ENCODE measurements around the gene LRIG2.
"Not testable (repeated sequence)": the region's sequence is repeated elsewhere in the genome, so short reads cannot be mapped to it uniquely, and the experiment has no call there.

Gene LRIG2

GRCh38 chr1:113126207-113126606 lies 53.2 kb downstream of the LRIG2 start:
- DNase-seq (ENCODE audit: low read depth in 2 of 2), result no peak

- DNase-seq (ENCODE audit: low read depth in 2 of 2), result no peak
These were observed 55.1 kb downstream of the LRIG2 start for GRCh38 chr1:113128116-113128515.

GRCh38 chr1:113129529-113130185 lies 56.7 kb downstream of the LRIG2 start:
- no peak for DNase-seq (ENCODE audit: low read depth in 2 of 2)

GRCh38 chr1:113133038-113133437 lies 60.0 kb downstream of the LRIG2 start:
- no peak for DNase-seq (ENCODE audit: low read depth in 2 of 2)

- no peak for DNase-seq (ENCODE audit: low read depth in 2 of 2)
These were observed 60.8 kb downstream of the LRIG2 start for GRCh38 chr1:113133759-113134158.

- DNase-seq (ENCODE audit: low read depth in 2 of 2), result no peak
These were observed 62.5 kb downstream of the LRIG2 start for GRCh38 chr1:113135460-113135859.

GRCh38 chr1:113136476-113136875 lies 63.5 kb downstream of the LRIG2 start:
- DNase-seq (ENCODE audit: low read depth in 2 of 2), result no peak

- no peak for DNase-seq (ENCODE audit: low read depth in 2 of 2)
These were observed 64.6 kb downstream of the LRIG2 start for GRCh38 chr1:113137563-113137962.

- DNase-seq (ENCODE audit: low read depth in 2 of 2), result no peak
These were observed 65.8 kb downstream of the LRIG2 start for GRCh38 chr1:113138778-113139177.

- DNase-seq (ENCODE audit: low read depth in 2 of 2), result no peak
These were observed 67.2 kb downstream of the LRIG2 start for GRCh38 chr1:113140176-113140575.

- DNase-seq (ENCODE audit: low read depth in 2 of 2), result peak in 1 of 2 donors; percentile 10
These were observed 67.8 kb downstream of the LRIG2 start for GRCh38 chr1:113140588-113141446.

- DNase-seq (ENCODE audit: low read depth in 2 of 2), result no peak
These were observed 68.9 kb downstream of the LRIG2 start for GRCh38 chr1:113141650-113142473.

GRCh38 chr1:113142791-113143190 lies 69.8 kb downstream of the LRIG2 start:
- no peak for DNase-seq (ENCODE audit: low read depth in 2 of 2)

- no peak for DNase-seq (ENCODE audit: low read depth in 2 of 2)
These were observed 73.5 kb downstream of the LRIG2 start for GRCh38 chr1:113146242-113147072.

- DNase-seq (ENCODE audit: low read depth in 2 of 2), result no peak
These were observed 74.2 kb downstream of the LRIG2 start for GRCh38 chr1:113147073-113147625.

GRCh38 chr1:113147826-113148225 lies 74.8 kb downstream of the LRIG2 start:
- DNase-seq (ENCODE audit: low read depth in 2 of 2), result no peak

GRCh38 chr1:113150494-113150893 lies 77.5 kb downstream of the LRIG2 start:
- DNase-seq (ENCODE audit: low read depth in 2 of 2), result not testable (repeated sequence)

GRCh38 chr1:113153116-113153803 lies 80.3 kb downstream of the LRIG2 start:
- DNase-seq (ENCODE audit: low read depth in 2 of 2), result no peak

- no peak for DNase-seq (ENCODE audit: low read depth in 2 of 2)
These were observed 83.4 kb downstream of the LRIG2 start for GRCh38 chr1:113156368-113156767.

GRCh38 chr1:113158743-113159142 lies 85.7 kb downstream of the LRIG2 start:
- DNase-seq (ENCODE audit: low read depth in 2 of 2), result not testable (repeated sequence)
